Activated naive CD4-positive, alpha-beta T cell (primary cell): ENCODE measurements around the gene SPIRE2.
"Not testable (repeated sequence)": the region's sequence is repeated elsewhere in the genome, so short reads cannot be mapped to it uniquely, and the experiment has no call there.

Experiments
- DNase-seq, 4 experiments: peaks; one replicate each; lab custom pipeline; 2025; lab: John Stamatoyannopoulos, UW

Gene SPIRE2

GRCh38 chr16:89898201-89898967 lies 70.1 kb downstream of the SPIRE2 start:
- no peak for DNase-seq

GRCh38 chr16:89899879-89900481 lies 71.7 kb downstream of the SPIRE2 start:
- no peak for DNase-seq

DNA sequence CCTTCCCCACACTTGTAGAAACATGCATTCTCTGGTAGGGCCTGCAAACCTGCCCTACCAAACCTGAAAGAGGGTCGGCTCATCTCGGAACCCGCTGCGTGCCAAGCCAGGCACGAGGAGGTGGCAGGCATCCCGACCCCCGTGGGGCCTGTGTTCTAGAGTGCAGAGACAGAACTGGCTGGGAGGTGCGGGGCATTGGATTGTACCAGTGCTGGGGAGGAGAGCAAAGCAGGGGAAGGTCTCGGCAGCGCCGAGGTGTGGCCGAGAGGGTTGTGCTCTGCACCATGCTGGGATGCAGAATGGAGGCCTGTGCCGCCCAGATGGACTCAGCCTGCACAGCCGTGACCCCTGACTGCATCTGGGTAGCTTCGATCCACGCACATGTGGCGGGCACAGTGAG lies 72.6 kb downstream of the SPIRE2 start:
- no peak for DNase-seq

GRCh38 chr16:89902980-89903379 lies 74.7 kb downstream of the SPIRE2 start:
- no peak for DNase-seq

GRCh38 chr16:89903908-89904515 lies 75.7 kb downstream of the SPIRE2 start:
- no peak for DNase-seq

DNA sequence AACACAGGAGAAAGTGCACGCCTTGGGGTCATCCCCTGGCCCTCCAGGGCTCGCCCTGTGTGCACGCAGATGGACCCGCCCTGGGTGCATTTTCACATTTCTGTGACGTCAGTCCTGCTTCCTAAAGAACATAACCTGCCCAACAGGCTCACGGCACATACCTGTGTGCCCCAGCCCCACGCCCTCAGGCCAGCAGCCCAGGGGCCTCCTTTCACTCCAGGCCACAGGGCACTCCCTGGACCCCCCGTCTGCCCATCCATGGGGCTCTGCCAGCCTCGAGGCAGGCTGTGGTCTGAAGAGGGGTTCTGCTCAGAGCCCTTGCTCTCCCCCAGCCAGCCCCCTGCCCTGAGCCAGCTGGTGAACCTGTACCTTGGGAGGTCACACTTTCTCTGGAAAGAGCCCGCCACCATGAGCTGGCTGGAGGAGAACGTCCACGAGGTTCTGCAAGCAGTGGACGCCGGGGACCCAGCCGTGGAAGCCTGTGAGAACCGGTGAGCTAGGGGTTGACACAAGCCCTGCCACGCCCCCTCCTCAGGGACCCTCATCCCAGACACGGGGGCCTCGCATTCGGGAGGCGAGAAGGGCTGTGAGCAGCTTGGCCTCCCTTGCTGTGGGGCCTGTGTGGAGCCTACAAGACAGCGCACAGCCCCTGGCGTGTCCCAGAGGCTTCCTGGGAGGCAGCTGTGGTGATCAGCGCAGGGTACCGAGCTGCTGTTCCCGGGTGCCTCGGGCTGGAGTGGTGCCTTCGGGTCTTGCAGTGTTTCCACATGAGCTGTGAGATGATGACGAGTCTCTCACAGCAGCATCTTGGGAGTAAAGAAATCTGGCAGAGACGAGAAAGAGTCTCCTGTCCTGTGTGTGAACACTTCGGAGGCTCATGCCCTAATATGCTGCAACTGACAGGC lies 76.6 kb downstream of the SPIRE2 start:
- no peak for DNase-seq

DNA sequence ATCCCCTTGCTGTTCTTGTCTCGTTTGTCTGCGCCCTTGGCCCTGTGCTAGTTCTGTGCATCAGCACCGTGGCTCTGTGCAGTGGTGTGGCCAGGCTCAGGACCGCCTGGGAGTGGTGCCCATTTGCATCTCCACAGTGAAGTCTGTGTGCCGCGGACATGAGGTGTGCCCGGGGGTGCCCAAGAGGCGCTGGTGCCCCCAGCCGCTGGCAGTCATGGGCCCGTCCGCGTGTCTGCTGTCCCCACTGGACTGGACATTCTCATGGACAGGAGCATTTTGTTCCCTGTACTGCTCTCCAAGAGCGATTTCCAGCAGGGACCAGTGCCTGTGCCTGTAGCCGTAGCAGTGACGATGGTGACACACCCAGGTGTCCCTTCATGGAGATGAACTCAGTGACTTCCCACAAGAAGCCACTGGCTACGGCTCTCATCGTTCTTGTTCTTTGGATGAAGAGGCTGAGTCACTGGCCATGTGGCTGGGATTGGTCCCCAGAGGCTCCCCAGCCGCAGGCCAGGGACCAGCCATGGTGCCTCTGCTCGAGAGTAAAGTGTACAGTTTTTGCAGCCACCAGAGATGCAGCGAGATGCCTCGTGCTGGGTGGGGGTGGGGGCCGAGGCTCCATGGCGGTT lies 77.3 kb downstream of the SPIRE2 start:
- no peak for DNase-seq

- no peak for DNase-seq
These were observed 78.1 kb downstream of the SPIRE2 start for GRCh38 chr16:89906140-89907025.

GRCh38 chr16:89907055-89907814 lies 79.0 kb downstream of the SPIRE2 start:
- no peak for DNase-seq

DNA sequence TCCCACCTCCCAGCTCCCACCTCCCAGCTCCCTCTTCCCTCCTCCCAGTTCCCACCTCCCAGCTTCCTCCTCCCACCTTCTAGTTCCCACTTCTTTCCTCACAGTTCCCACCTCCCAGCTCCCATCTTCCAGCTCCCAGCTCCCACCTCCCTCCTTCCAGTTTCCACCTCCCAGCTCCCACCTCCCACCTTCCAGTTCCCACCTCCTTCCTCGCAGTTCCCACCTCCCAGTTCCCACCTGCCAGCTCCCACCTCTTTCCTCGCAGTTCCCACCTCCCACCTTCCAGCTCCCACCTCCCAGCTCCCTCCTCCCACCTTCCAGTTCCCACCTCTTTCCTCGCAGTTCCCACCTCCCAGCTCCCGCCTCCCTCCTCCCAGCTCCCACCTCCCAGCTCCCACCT lies 80.0 kb downstream of the SPIRE2 start:
- no peak for DNase-seq

- DNase-seq: peak in 3 of 4 experiments; percentile 45 to 67 (median 51)
These were observed 81.8 kb downstream of the SPIRE2 start for GRCh38 chr16:89909777-89910716.

DNA sequence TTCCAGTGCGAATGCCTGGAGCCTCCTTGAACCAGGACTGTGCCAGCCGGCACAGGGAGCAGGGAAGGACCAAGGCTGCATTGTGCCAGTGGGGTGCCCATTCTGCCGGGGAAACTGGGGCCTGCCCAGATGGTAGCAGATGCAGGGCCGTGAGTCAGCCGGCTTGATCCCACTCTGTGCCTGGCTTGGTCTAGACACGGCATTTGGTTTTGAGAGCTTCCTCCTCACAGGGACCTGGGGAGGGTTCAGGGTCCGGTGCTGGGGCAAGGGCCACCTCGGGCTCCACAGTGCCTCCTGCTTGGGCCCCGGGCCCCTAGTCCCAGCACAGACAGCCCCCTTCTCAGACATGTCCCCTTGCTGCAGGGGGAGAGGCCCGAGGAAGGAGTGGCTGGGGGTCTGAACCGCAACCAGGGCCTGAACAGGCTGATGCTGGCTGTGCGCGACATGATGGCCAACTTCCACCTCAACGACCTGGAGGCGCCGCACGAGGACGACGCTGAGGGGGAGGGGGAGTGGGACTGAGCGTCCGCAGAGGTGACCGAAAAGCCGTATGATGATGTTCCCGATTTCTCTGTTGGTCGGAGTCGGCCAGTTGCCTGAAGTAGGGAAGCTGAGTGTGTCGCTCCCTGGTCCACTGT lies 82.6 kb downstream of the SPIRE2 start:
- DNase-seq: no peak

GRCh38 chr16:89911375-89911774 lies 83.1 kb downstream of the SPIRE2 start:
- DNase-seq: no peak

GRCh38 chr16:89912143-89912542 lies 83.9 kb downstream of the SPIRE2 start:
- DNase-seq: no peak

DNA sequence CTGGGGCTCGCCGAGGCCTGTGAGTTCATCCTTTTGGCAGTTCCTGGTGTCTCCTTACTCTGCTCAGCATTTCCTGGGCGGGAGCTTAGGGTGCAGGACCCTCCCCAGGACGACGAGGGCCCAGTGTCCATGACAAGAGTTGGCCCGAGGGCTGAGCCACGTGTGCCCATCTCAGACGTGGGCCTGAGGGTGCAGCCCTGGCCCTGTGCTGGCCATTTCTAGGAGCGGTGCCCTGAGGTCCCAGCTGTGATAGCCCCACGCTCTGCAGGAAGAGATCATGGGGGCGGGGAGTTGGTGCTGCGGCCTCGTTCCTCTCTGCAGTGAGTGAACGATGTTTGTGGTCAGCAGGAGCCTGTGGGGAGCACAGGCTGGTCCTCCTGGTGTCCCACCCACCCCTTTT lies 84.4 kb downstream of the SPIRE2 start:
- DNase-seq: no peak

DNA sequence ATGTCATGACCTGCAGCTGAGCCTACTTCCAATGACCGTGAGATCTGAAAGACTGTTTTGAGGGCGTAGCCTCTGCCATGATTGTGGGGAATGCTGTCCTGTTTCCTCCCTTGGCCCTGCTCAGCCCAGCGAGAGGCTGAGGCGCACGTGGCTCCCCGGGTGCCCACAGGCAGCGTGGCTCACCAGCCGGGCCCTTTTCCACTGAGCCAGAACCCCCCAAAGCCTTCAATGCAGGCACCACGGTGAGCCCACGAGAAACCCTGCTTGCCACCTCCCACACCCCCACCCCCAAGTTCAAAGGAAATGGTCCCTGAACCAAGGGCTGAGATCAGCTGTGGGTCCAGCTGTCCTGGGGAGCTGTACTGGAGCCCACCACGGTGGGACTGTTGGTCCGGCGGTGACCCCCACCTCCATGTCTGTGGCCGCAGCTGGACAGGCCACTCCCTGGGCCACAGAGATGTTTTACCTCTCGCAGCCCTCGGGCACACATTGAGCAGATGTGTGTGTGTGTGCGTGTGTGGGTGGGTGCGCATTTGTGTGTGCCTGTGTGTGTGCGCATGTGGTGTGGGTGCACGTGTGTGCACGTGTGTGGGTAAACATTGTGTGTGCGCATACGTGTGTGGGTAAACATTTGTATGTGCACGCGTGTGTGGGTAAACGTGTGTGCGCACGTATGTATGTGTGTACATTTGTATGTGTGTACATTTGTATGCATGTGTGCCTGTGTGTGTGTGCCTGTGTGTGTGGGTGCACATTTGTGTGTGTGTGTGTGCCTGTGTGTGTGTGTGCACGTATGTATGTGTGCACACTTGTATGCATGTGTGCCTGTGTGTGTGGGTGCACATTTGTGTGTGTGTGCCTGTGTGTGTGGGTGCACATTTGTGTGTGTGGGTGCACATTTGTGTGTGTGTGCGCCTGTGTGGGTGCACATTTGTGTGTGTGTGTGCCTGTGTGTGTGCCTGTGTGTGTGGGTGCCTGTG lies 85.4 kb downstream of the SPIRE2 start:
- DNase-seq: no peak

GRCh38 chr16:89914642-89915285 lies 86.5 kb downstream of the SPIRE2 start:
- not testable (repeated sequence) for DNase-seq
